Hematopoietic multipotent progenitor cell treated with erythropoietin and hydrocortisone succinate and interleukin-3 and kit ligand, for 8 days (in vitro differentiated cells): ENCODE measurements around the gene ELL.

Experiments
- DNase-seq: peaks from one replicate; pipeline ENCODE4 v3.0.0-alpha.2; 2015

ELL gene

GRCh38 chr19:18487576-18488402, 34.1 kb downstream of the ELL start:
- DNase-seq: peak; percentile 54

- DNase-seq: no peak
Measured at GRCh38 chr19:18486746-18487145, 35.1 kb downstream of the ELL start.

- DNase-seq: no peak
Measured at GRCh38 chr19:18484992-18485391, 36.9 kb downstream of the ELL start.

- no peak for DNase-seq
Measured at GRCh38 chr19:18483119-18483890, 38.6 kb downstream of the ELL start.

GRCh38 chr19:18481505-18482222, 40.2 kb downstream of the ELL start:
- no peak for DNase-seq

- no peak for DNase-seq
Measured at GRCh38 chr19:18480006-18480691, 41.7 kb downstream of the ELL start.

- DNase-seq: peak; percentile 52
Measured at GRCh38 chr19:18478545-18479311, 43.1 kb downstream of the ELL start.

GRCh38 chr19:18477974-18478373, 43.9 kb downstream of the ELL start:
- no peak for DNase-seq

- no peak for DNase-seq
Measured at GRCh38 chr19:18477042-18477779, 44.7 kb downstream of the ELL start.

GRCh38 chr19:18476507-18477041, 45.3 kb downstream of the ELL start:
- no peak for DNase-seq

GRCh38 chr19:18475762-18476331, 46.0 kb downstream of the ELL start:
- no peak for DNase-seq

- DNase-seq: no peak
Measured at GRCh38 chr19:18475004-18475453, 46.8 kb downstream of the ELL start.

- DNase-seq: no peak
Measured at GRCh38 chr19:18474366-18474887, 47.4 kb downstream of the ELL start.

- no peak for DNase-seq
Measured at GRCh38 chr19:18473706-18474087, 48.2 kb downstream of the ELL start.

GRCh38 chr19:18473003-18473705, 48.7 kb downstream of the ELL start:
- DNase-seq: no peak

GRCh38 chr19:18470787-18471186, 51.1 kb downstream of the ELL start:
- no peak for DNase-seq

- peak; percentile 62 for DNase-seq
Measured at GRCh38 chr19:18469069-18469846, 52.6 kb downstream of the ELL start.

GRCh38 chr19:18468517-18468916, 53.4 kb downstream of the ELL start:
- peak; percentile 35 for DNase-seq

GRCh38 chr19:18467978-18468377, 53.9 kb downstream of the ELL start:
- DNase-seq: no peak
